DND-41 (cell line): Measurements from ENCODE around the gene LRRC8D.

ENCODE experiments used
- ATAC-seq: fragments of 200-7000 bp; cut with Tn5 transposase; 3 replicates; pipeline ENCODE4 v1.9.1; 2021; ENCODE audit warnings: low read depth; ENCODE audit not compliant: insufficient read depth
- DNase-seq: peaks from one replicate; pipeline ENCODE4 v3.0.0-alpha.2; 2020
- H2AFZ ChIP-seq: 2 replicates; pipeline ENCODE4 v1.6.0; 2012; ENCODE audit warnings: low read depth, low read length
- H3K27ac ChIP-seq: 2 replicates; pipeline ENCODE4 v1.5.1; 2012; ENCODE audit warnings: low read length, inconsistent platforms
- H3K27me3 ChIP-seq: fragments of 200-600 bp; sonication (generic); 2 replicates; pipeline ENCODE4 v1.6.0; 2012; ENCODE audit warnings: low read length, mild to moderate bottlenecking, inconsistent platforms; ENCODE audit not compliant: insufficient read depth, poor library complexity
- H3K36me3 ChIP-seq: 2 replicates; pipeline ENCODE4 v1.5.1; 2012; ENCODE audit warnings: low read length, inconsistent platforms; ENCODE audit not compliant: insufficient read depth
- H3K4me1 ChIP-seq: 2 replicates; pipeline ENCODE4 v1.5.1; 2012; ENCODE audit warnings: mild to moderate bottlenecking, low read length; ENCODE audit not compliant: insufficient read depth
- H3K4me2 ChIP-seq: 2 replicates; pipeline ENCODE4 v1.6.0; 2012; ENCODE audit warnings: mild to moderate bottlenecking, moderate library complexity, low read length, inconsistent platforms; ENCODE audit not compliant: insufficient read depth
- H3K4me3 ChIP-seq, 2 experiments: fragments of 200-600 bp in 1 of 2; shearing (Covaris generic) in 1 of 2; 2 replicates each; pipeline ENCODE4 v1.5.1; 2012 to 2016; ENCODE audit warnings: inconsistent platforms in 2 of 2, low read length in 2 of 2, mild to moderate bottlenecking in 2 of 2, low read depth in 1 of 2, moderate library complexity in 1 of 2
- H3K79me2 ChIP-seq: 2 replicates; pipeline ENCODE4 v1.6.0; 2012; ENCODE audit warnings: low read length, inconsistent platforms; ENCODE audit not compliant: insufficient read depth
- H3K9ac ChIP-seq: 2 replicates; pipeline ENCODE4 v1.6.0; 2012; ENCODE audit warnings: low read depth, mild to moderate bottlenecking, inconsistent platforms, low read length, moderate library complexity
- H3K9me3 ChIP-seq: 2 replicates; pipeline ENCODE4 v1.5.1; 2012; ENCODE audit warnings: low read length, moderate library complexity, mild to moderate bottlenecking, inconsistent platforms; ENCODE audit not compliant: insufficient read depth, severe bottlenecking
- H4K20me1 ChIP-seq: 2 replicates; pipeline ENCODE4 v1.6.0; 2012; ENCODE audit warnings: low read length; ENCODE audit not compliant: insufficient read depth
- CTCF ChIP-seq: IDR thresholded peaks from 2 replicates; pipeline ENCODE4 v1.5.1; 2012; ENCODE audit warnings: borderline replicate concordance, low read length, moderate library complexity, mild to moderate bottlenecking; ENCODE audit not compliant: poor library complexity, severe bottlenecking; ENCODE audit errors: extremely low read depth
- EZH2 ChIP-seq: IDR thresholded peaks from 3 replicates; pipeline ENCODE4 v1.6.1; 2012; ENCODE audit warnings: borderline replicate concordance, low read depth, mild to moderate bottlenecking, moderate library complexity, low read length, inconsistent platforms; ENCODE audit not compliant: severe bottlenecking

The LRRC8D gene

GRCh38 chr1:89942825-89943658, 122.2 kb downstream of the LRRC8D start:
- H3K36me3 ChIP-seq: no peaks in the 10 kb centered on the region
- H3K27ac ChIP-seq: no peak overlapping the region
- DNase-seq (no peak), ATAC-seq (no peak)
- H3K4me2 ChIP-seq: no peak overlapping the region
- H3K79me2 ChIP-seq: no peaks in the 10 kb centered on the region
- no peaks in the 10 kb centered on the region for H4K20me1 ChIP-seq
- H3K9ac ChIP-seq: no peak overlapping the region
- no peak overlapping the region for H2AFZ ChIP-seq
- H3K27me3 ChIP-seq: no peaks in the 10 kb centered on the region
- TF ChIP-seq EZH2: no peak
- H3K4me3 ChIP-seq: no peak overlapping the region
- no peaks in the 10 kb centered on the region for H3K9me3 ChIP-seq
- H3K4me1 ChIP-seq: no peaks in the 10 kb centered on the region

GRCh38 chr1:89943846-89944781, 123.3 kb downstream of the LRRC8D start:
- H3K4me1 ChIP-seq: no peaks in the 10 kb centered on the region
- no peaks in the 10 kb centered on the region for H3K27me3 ChIP-seq
- ATAC-seq: no peak
- no peak overlapping the region for H3K4me2 ChIP-seq
- no peak for DNase-seq
- H3K9me3 ChIP-seq: no peaks in the 10 kb centered on the region
- H4K20me1 ChIP-seq: no peaks in the 10 kb centered on the region
- no peaks in the 10 kb centered on the region for H3K36me3 ChIP-seq
- H3K27ac ChIP-seq: no peak overlapping the region
- no peak for TF ChIP-seq CTCF
- no peak for TF ChIP-seq EZH2
- H2AFZ ChIP-seq: no peak overlapping the region
- no peak overlapping the region for H3K4me3 ChIP-seq
- no peak overlapping the region for H3K9ac ChIP-seq
- H3K79me2 ChIP-seq: no peaks in the 10 kb centered on the region

- Histone ChIP-seq H3K27ac (no peak overlapping the region), H3K9me3 (no peaks in the 10 kb centered on the region), H3K4me1 (no peaks in the 10 kb centered on the region), H3K27me3 (no peaks in the 10 kb centered on the region), H3K4me2 (no peak overlapping the region), H4K20me1 (no peaks in the 10 kb centered on the region), H3K79me2 (no peaks in the 10 kb centered on the region), H3K9ac (no peak overlapping the region), H2AFZ (no peak overlapping the region), H3K36me3 (no peaks in the 10 kb centered on the region), H3K4me3 (no peak overlapping the region)
- no peak for ATAC-seq
- no peak for DNase-seq
- TF ChIP-seq CTCF (no peak), EZH2 (no peak)
These were observed 125.1 kb downstream of the LRRC8D start for GRCh38 chr1:89945852-89946476.

- H3K4me1 ChIP-seq: no peaks in the 10 kb centered on the region
- H4K20me1 ChIP-seq: no peaks in the 10 kb centered on the region
- H3K27ac ChIP-seq: no peak overlapping the region
- H3K9me3 ChIP-seq: no peaks in the 10 kb centered on the region
- DNase-seq (no peak), ATAC-seq (no peak)
- H3K9ac ChIP-seq: no peak overlapping the region
- no peak overlapping the region for H3K4me3 ChIP-seq
- H3K4me2 ChIP-seq: no peak overlapping the region
- no peaks in the 10 kb centered on the region for H3K27me3 ChIP-seq
- no peaks in the 10 kb centered on the region for H3K36me3 ChIP-seq
- H2AFZ ChIP-seq: no peak overlapping the region
- H3K79me2 ChIP-seq: no peaks in the 10 kb centered on the region
- TF ChIP-seq EZH2: no peak
- no peak for TF ChIP-seq CTCF
These were observed 125.7 kb downstream of the LRRC8D start for GRCh38 chr1:89946532-89946931.
